GM19328 (cell line): ENCODE results near the gene IRF7.

Experiments
- ATAC-seq: cut with Tn5 transposase; IDR thresholded peaks from one replicate; pipeline ENCODE4 v1.9.1; 2021; ENCODE audit warnings: mild to moderate bottlenecking, moderate library complexity; ENCODE audit not compliant: unreplicated experiment

IRF7 gene

DNA sequence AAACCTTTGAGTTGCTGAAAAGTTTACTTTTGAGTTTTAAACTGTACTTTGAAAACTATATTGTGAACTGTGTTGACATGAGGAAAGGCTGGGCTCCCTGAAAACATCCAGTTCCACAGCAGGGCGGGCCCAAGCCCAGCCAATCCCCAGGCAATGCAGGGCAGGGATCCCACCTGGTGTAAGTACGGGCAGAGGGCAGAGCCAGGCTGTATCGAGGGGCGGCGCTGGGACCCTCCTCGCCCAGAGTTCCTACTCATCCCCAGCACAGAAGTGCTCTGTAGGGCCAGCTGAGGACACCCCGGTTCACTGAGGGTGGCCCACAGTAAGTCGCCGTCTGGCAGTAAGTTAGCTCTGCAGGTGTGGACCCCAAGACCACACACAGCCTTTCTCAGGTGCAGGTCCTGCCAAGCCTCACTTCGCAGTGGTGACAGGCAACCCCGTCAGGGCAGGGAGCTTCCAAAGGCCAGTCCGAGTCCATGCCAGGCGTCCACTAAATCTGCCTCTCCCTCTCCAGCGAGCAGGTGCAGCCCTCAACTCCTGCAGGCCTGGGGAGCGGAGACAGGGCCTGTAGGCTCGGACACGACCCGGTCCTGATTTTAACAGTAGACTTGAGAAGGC lies 48.6 kb downstream of the IRF7 start:
- ATAC-seq: no peak

GRCh38 chr11:565921-566509 lies 49.7 kb downstream of the IRF7 start:
- ATAC-seq: no peak

DNA sequence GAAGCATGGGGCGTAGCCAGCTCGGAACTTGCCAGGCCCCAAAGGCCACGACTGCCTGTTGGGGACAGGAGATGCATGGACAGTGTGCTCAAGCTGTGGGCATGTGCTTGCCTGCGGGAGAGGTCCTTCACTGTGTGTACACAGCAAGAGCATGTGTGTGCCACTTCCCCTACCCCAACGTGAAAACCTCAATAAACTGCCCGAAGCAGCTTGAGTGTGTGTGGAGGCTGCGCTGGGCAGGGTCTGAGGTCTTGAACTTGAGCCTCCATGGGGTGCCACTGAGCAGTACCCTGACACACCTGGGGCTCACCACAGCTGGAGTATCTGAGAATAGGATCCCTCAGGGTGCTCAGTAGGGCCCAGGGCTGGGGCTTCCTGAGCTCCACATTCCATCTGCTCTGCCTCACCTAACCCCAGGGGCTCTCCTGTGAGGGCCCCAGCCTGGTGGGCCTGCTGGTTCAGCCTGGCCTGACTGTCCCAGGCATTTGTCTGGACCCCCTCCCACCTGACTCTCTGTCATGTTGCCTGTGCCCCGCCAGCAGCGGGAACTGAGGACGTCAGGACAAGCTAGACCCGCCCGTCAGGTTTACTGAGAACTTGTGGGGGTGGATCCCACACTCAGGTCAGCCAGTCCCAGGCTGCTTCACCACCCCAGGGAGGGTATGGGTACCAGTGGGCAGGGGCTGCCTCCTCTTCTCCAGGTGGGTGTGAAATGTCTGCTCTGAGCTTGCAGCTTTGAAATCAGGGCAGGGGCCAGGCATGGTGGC lies 51.8 kb downstream of the IRF7 start:
- no peak for ATAC-seq

- ATAC-seq: no peak
These were observed 52.5 kb downstream of the IRF7 start for GRCh38 chr11:563066-563811.
